ENCODE data around the gene ADGRG6. TPM values are rescaled to one million over a fixed set of nuclear protein-coding genes. Genes with fewer than 3 reads are reported as not detected.

Gene ADGRG6
- total and polyA plus RNA-seq, 9 of the 15 experiments (the other 6 are each of a cell fraction or from before 2014, with no cell fraction given): under 0.01 to 0.11 (median 0.05) TPM; not detected in 5

DNA sequence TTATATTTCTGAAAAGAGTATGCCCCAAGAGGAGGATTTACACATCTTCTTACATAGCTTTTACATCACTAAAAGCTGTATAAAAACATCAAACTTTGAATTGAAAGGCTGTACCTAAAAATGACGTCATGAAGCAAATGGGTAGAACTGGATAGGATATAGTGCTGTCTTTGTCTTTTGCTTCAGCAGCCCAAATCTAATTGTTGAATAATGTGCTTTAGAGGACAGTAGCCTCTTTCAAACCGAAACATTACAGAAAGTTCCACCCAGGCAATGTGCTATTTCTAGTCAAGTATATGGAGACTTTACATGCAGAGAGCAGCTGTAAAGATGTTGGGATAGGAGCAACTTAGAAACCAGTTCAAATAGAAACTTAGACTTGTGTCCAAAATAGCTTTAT is 51.9 kb downstream of the ADGRG6 start:
- BruUV-seq (replicated peaks): no TSS peak
- POLR2A ChIA-PET: no interaction called here
- Histone ChIP-seq H3K9me3 (replicated peaks; ENCODE audit: control insufficient read depth, insufficient read depth, low read depth, low read length) (no peaks in the 10 kb centered on the region), H3K27ac (ENCODE audit: extremely low read depth, low read depth, low read length) (no peak overlapping the region), H3K4me3 (no peak overlapping the region), H3K4me1 (replicated peaks in 1 of 2; ENCODE audit: control insufficient read depth in 2 of 2, insufficient read depth in 2 of 2, low read length in 2 of 2) (no peaks in the 10 kb centered on the region), H3K36me3 (ENCODE audit: control insufficient read depth, insufficient read depth, low read length) (no peaks in the 10 kb centered on the region), H4K20me1 (replicated peaks; ENCODE audit: control insufficient read depth, insufficient read depth, low read length) (no peaks in the 10 kb centered on the region), H3K27me3 (ENCODE audit: control insufficient read depth in 2 of 2, insufficient read depth in 2 of 2, low read length in 2 of 2) (no peaks in the 10 kb centered on the region), H3K9ac (ENCODE audit: insufficient read depth in 1 of 2, low read depth in 2 of 2, low read length in 2 of 2) (no peak overlapping the region), H3K9me1 (ENCODE audit: control insufficient read depth, insufficient read depth, low read length) (no peaks in the 10 kb centered on the region), H3K4me2 (ENCODE audit: insufficient read depth, low read length) (no peak overlapping the region), H3K79me2 (ENCODE audit: control insufficient read depth, insufficient read depth, low read length) (no peaks in the 10 kb centered on the region), H2AFZ (ENCODE audit: low read depth, low read length) (no peak overlapping the region)
- FAIRE-seq (no peak), DNase-seq (ENCODE audit: extremely low read depth in 1 of 4, low spot score in 3 of 4) (no peak), ATAC-seq (no peak)
- intact Hi-C loops (cut with micrococcal nuclease): no loop called here
- TF ChIP-seq SNRNP70 (optimal IDR thresholded peaks at IDR 0.05; ENCODE audit: low read depth, low read length): no peak
- TF ChIP-seq ATF7 (IDR thresholded peaks at IDR 0.05): peak; percentile 16; the same call in 1 of the 2 replicates
- TF ChIP-seq, protein P1, sequence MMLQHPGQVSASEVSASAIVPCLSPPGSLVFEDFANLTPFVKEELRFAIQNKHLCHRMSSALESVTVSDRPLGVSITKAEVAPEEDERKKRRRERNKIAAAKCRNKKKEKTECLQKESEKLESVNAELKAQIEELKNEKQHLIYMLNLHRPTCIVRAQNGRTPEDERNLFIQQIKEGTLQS (IDR thresholded peaks at IDR 0.05): peak; percentile 54; the same call in 1 of the 2 replicates
- TF ChIP-seq, protein P1 (CRISPR knock-in tag; conservative IDR thresholded peaks at IDR 0.05): no peak
- CTCF ChIA-PET (ENCODE audit: low intra/inter-chr PET ratio): no interaction called here
- in situ Hi-C loops (cut with MboI): no loop called here
- WGBS (ENCODE audit: insufficient coverage, low coverage, missing lambda C conversion rate): 0% methylated on average over 2 of the region's 2 CpGs

DNA sequence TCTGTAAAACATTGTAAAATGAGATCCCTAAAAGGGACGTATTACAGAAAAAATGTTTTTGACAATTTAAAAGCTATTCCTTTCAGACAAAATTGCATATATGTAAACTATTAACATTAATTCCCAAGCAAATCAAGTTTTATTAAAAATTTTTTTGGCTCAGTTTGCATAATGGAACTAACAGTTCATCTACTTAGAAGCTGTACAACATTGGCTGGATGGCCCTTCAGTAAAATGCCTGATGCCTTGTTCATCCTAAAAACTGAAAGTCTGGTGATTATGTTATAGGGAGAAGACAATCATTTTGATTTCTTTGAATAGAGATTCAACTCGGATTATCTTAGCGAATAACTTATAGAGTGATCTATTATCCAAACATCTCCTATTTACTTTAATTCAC is 52.8 kb downstream of the ADGRG6 start:
- H3K9me3 ChIP-seq (replicated peaks; ENCODE audit: control insufficient read depth, insufficient read depth, low read depth, low read length): no peaks in the 10 kb centered on the region
- no peak for FAIRE-seq
- H3K27ac ChIP-seq (ENCODE audit: extremely low read depth, low read depth, low read length): no peak overlapping the region
- no peaks in the 10 kb centered on the region for H3K9me1 ChIP-seq (ENCODE audit: control insufficient read depth, insufficient read depth, low read length)
- no peaks in the 10 kb centered on the region for H3K79me2 ChIP-seq (ENCODE audit: control insufficient read depth, insufficient read depth, low read length)
- ChIA-PET POLR2A (no interaction called here), CTCF (ENCODE audit: low intra/inter-chr PET ratio) (no interaction called here)
- no peak overlapping the region for H2AFZ ChIP-seq (ENCODE audit: low read depth, low read length)
- in situ Hi-C loops (cut with MboI): no loop called here
- no peaks in the 10 kb centered on the region for H4K20me1 ChIP-seq (replicated peaks; ENCODE audit: control insufficient read depth, insufficient read depth, low read length)
- no peaks in the 10 kb centered on the region for H3K36me3 ChIP-seq (ENCODE audit: control insufficient read depth, insufficient read depth, low read length)
- H3K4me1 ChIP-seq (replicated peaks in 1 of 2; ENCODE audit: control insufficient read depth in 2 of 2, insufficient read depth in 2 of 2, low read length in 2 of 2): no peaks in the 10 kb centered on the region
- no peak for DNase-seq (ENCODE audit: extremely low read depth in 1 of 4, low spot score in 3 of 4)
- H3K4me2 ChIP-seq (ENCODE audit: insufficient read depth, low read length): no peak overlapping the region
- no peaks in the 10 kb centered on the region for H3K27me3 ChIP-seq (ENCODE audit: control insufficient read depth in 2 of 2, insufficient read depth in 2 of 2, low read length in 2 of 2)
- 0% methylated on average over 3 of the region's 3 CpGs for WGBS (ENCODE audit: insufficient coverage, low coverage, missing lambda C conversion rate)
- no TSS peak for BruUV-seq (replicated peaks)
- no peak for ATAC-seq
- H3K9ac ChIP-seq (ENCODE audit: insufficient read depth in 1 of 2, low read depth in 2 of 2, low read length in 2 of 2): no peak overlapping the region
- intact Hi-C loops (cut with micrococcal nuclease): no loop called here
- no peak overlapping the region for H3K4me3 ChIP-seq
- TF ChIP-seq MXD1 (CRISPR knock-in tag; IDR thresholded peaks at IDR 0.05; ENCODE audit: borderline replicate concordance, poor library complexity, severe bottlenecking) (no peak), ZBTB1 (CRISPR knock-in tag; IDR thresholded peaks at IDR 0.05; ENCODE audit: borderline replicate concordance, low read depth) (no peak), SAP30 (IDR thresholded peaks at IDR 0.05; ENCODE audit: borderline replicate concordance, insufficient read depth, low read depth, low read length, poor library complexity, severe bottlenecking) (no peak), DDX20 (tag; IDR thresholded peaks at IDR 0.05; ENCODE audit: low read depth) (no peak), ATF4 (CRISPR knock-in tag; IDR thresholded peaks at IDR 0.05) (no peak)
